ENCODE measurements around the gene ZNF319.

DNA sequence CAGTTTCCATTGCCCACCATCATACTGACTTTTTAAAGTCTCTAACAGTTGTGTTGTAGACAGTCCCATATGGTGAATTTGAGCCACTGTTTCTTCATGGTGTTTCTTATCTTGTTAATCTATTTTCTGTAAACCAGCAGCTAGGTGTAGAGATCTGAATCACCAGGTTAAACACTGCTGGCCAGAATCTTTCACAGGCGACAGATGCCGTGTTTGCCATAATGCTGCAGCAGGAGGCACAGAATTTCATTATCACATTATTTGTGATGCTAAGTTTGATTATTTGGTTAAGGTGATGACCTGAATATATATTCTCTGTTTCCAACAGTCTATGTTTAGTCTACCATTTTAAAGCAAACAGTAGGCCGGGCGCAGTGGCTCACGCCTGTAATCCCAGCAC lies 18.1 kb downstream of the ZNF319 start:
- TF ChIP-seq CTCF (IDR thresholded peaks at IDR 0.05; ENCODE audit: poor library complexity, severe bottlenecking) (no peak), RAD21 (conservative IDR thresholded peaks at IDR 0.05) (no peak), EP300 (conservative IDR thresholded peaks at IDR 0.05; ENCODE audit: poor library complexity, severe bottlenecking) (no peak), EZH2 (IDR thresholded peaks at IDR 0.05; ENCODE audit: borderline replicate concordance, insufficient read depth, low read length, poor library complexity, severe bottlenecking) (no peak), SMC3 (conservative IDR thresholded peaks at IDR 0.05; ENCODE audit: poor library complexity) (no peak), POLR2AphosphoS5 (IDR thresholded peaks at IDR 0.05) (no peak)
- TF ChIP-seq, protein P1, sequence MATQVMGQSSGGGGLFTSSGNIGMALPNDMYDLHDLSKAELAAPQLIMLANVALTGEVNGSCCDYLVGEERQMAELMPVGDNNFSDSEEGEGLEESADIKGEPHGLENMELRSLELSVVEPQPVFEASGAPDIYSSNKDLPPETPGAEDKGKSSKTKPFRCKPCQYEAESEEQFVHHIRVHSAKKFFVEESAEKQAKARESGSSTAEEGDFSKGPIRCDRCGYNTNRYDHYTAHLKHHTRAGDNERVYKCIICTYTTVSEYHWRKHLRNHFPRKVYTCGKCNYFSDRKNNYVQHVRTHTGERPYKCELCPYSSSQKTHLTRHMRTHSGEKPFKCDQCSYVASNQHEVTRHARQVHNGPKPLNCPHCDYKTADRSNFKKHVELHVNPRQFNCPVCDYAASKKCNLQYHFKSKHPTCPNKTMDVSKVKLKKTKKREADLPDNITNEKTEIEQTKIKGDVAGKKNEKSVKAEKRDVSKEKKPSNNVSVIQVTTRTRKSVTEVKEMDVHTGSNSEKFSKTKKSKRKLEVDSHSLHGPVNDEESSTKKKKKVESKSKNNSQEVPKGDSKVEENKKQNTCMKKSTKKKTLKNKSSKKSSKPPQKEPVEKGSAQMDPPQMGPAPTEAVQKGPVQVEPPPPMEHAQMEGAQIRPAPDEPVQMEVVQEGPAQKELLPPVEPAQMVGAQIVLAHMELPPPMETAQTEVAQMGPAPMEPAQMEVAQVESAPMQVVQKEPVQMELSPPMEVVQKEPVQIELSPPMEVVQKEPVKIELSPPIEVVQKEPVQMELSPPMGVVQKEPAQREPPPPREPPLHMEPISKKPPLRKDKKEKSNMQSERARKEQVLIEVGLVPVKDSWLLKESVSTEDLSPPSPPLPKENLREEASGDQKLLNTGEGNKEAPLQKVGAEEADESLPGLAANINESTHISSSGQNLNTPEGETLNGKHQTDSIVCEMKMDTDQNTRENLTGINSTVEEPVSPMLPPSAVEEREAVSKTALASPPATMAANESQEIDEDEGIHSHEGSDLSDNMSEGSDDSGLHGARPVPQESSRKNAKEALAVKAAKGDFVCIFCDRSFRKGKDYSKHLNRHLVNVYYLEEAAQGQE (IDR thresholded peaks at IDR 0.05; ENCODE audit: borderline replicate concordance), result no peak

Measured in neural cell (in vitro differentiated cells).